HEK293 (cell line): ENCODE results near the gene PTRH1.

Experiments used
- ATF2 ChIP-seq: fragments of 450-650 bp; formaldehyde crosslinking; IDR thresholded peaks from 2 replicates; pipeline ENCODE4 v1.5.1; 2016; ENCODE audit warnings: missing biosample characterization, missing genetic modification characterization, low read depth
- BCL11A ChIP-seq: fragments of 450-650 bp; formaldehyde crosslinking; IDR thresholded peaks from 2 replicates; pipeline ENCODE4 v1.5.1; 2016; ENCODE audit warnings: low read depth, missing biosample characterization, missing genetic modification characterization
- RBAK ChIP-seq: fragments of 450-650 bp; formaldehyde crosslinking; IDR thresholded peaks from 2 replicates; pipeline ENCODE4 v1.5.1; 2016; ENCODE audit warnings: missing biosample characterization, missing genetic modification characterization
- ZNF140 ChIP-seq: fragments of 450-650 bp; formaldehyde crosslinking; IDR thresholded peaks from 2 replicates; pipeline ENCODE4 v1.5.1; 2016; ENCODE audit warnings: missing biosample characterization, missing genetic modification characterization
- ZNF211 ChIP-seq: fragments of 450-650 bp; formaldehyde crosslinking; IDR thresholded peaks from 2 replicates; pipeline ENCODE4 v1.5.1; 2016; ENCODE audit warnings: low read depth, missing biosample characterization, missing genetic modification characterization
- ZNF274 ChIP-seq, 2 experiments: fragments of 200-500 bp in 1 of 2; fragments of 450-650 bp in 1 of 2; sonication (Bioruptor generic) in 1 of 2; formaldehyde crosslinking in 1 of 2; IDR thresholded peaks; 2 replicates each; pipeline versions ENCODE4 v1.5.1 to v1.6.1; 2014 to 2016; ENCODE audit warnings: borderline replicate concordance in 1 of 2, inconsistent platforms in 1 of 2, low read length in 1 of 2, missing biosample characterization in 1 of 2, missing genetic modification characterization in 1 of 2
- ZNF416 ChIP-seq: fragments of 450-650 bp; formaldehyde crosslinking; IDR thresholded peaks from 2 replicates; pipeline ENCODE4 v1.5.1; 2016; ENCODE audit warnings: missing biosample characterization, missing genetic modification characterization
- ZNF423 ChIP-seq: fragments of 450-650 bp; formaldehyde crosslinking; IDR thresholded peaks from 2 replicates; pipeline ENCODE4 v1.5.1; 2016; ENCODE audit warnings: missing biosample characterization, missing genetic modification characterization
- TF ChIP-seq, protein P1 (sequence below): fragments of 450-650 bp; formaldehyde crosslinking; IDR thresholded peaks from 2 replicates; pipeline ENCODE4 v1.5.1; 2016; ENCODE audit warnings: missing biosample characterization, missing genetic modification characterization

DNA sequence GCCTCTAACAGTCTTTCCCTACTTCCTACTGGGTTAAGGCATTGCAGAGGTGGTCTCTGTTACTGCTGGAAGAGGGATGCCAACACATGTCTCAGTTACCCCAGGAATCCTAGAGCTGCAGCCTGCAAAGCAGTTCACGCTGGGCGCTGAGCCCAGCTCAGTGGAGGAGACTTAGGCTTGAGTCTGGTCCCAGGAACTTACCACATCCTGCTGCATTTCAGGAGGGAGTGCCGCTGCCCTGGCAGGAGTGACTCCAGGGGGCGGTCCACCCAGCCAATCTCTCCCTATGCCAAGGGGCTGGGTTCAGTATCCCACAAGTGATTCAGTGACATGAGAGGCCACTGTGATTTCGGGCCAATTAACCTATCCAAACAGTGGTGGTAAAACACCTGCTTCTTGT, 8.0 kb upstream of the PTRH1 start:
- TF ChIP-seq RBAK (tag by site-specific recombination): no peak
- TF ChIP-seq BCL11A: no peak
- TF ChIP-seq ZNF423 (tag by site-specific recombination): no peak
- TF ChIP-seq ZNF274 (IDR thresholded peaks at IDR 0.05; ENCODE audit: low read length): no peak
- TF ChIP-seq ZNF274 (tag by site-specific recombination; IDR thresholded peaks at IDR 0.05; ENCODE audit: borderline replicate concordance): no peak
- TF ChIP-seq, protein P1, sequence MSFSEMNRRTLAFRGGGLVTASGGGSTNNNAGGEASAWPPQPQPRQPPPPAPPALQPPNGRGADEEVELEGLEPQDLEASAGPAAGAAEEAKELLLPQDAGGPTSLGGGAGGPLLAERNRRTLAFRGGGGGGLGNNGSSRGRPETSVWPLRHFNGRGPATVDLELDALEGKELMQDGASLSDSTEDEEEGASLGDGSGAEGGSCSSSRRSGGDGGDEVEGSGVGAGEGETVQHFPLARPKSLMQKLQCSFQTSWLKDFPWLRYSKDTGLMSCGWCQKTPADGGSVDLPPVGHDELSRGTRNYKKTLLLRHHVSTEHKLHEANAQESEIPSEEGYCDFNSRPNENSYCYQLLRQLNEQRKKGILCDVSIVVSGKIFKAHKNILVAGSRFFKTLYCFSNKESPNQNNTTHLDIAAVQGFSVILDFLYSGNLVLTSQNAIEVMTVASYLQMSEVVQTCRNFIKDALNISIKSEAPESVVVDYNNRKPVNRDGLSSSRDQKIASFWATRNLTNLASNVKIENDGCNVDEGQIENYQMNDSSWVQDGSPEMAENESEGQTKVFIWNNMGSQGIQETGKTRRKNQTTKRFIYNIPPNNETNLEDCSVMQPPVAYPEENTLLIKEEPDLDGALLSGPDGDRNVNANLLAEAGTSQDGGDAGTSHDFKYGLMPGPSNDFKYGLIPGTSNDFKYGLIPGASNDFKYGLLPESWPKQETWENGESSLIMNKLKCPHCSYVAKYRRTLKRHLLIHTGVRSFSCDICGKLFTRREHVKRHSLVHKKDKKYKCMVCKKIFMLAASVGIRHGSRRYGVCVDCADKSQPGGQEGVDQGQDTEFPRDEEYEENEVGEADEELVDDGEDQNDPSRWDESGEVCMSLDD (tag by site-specific recombination): no peak
- TF ChIP-seq ZNF416 (tag by site-specific recombination): no peak
- TF ChIP-seq ZNF140 (tag by site-specific recombination): no peak
- TF ChIP-seq ATF2: no peak
- no peak for TF ChIP-seq ZNF211 (tag by site-specific recombination)
